GM10266 (cell line): Measurements from ENCODE around the gene FN1.

Source experiments
- DNase-seq: peaks from one replicate; pipeline ENCODE4 v3.0.0; 2012; ENCODE audit errors: extremely low spot score
- CTCF ChIP-seq: IDR thresholded peaks from 2 replicates; pipeline ENCODE4 v1.5.1; 2012; ENCODE audit warnings: mild to moderate bottlenecking, low read depth; ENCODE audit not compliant: control insufficient read depth, insufficient read depth; ENCODE audit errors: missing control alignments

Gene FN1

GRCh38 chr2:215421859-215422461, 13.9 kb downstream of the FN1 start:
- no peak for DNase-seq
- TF ChIP-seq CTCF, result no peak

GRCh38 chr2:215420471-215420935, 15.4 kb downstream of the FN1 start:
- DNase-seq, result no peak
- no peak for TF ChIP-seq CTCF

- no peak for TF ChIP-seq CTCF
- no peak for DNase-seq
Observed at GRCh38 chr2:215419769-215420470, 15.9 kb downstream of the FN1 start.

GRCh38 chr2:215419113-215419512, 16.8 kb downstream of the FN1 start:
- DNase-seq, result no peak
- TF ChIP-seq CTCF, result no peak

GRCh38 chr2:215418064-215418963, 17.6 kb downstream of the FN1 start:
- DNase-seq, result no peak
- no peak for TF ChIP-seq CTCF

GRCh38 chr2:215417400-215417951, 18.4 kb downstream of the FN1 start:
- DNase-seq, result no peak
- TF ChIP-seq CTCF, result no peak
